ENCODE data around the gene EPOP.

GRCh38 chr17:38693700-38694329 lies 19.1 kb upstream of the EPOP start:
- TF ChIP-seq CBFB (CRISPR knock-in tag; IDR thresholded peaks at IDR 0.05; ENCODE audit: low read depth): no peak
- TF ChIP-seq, protein P1, sequence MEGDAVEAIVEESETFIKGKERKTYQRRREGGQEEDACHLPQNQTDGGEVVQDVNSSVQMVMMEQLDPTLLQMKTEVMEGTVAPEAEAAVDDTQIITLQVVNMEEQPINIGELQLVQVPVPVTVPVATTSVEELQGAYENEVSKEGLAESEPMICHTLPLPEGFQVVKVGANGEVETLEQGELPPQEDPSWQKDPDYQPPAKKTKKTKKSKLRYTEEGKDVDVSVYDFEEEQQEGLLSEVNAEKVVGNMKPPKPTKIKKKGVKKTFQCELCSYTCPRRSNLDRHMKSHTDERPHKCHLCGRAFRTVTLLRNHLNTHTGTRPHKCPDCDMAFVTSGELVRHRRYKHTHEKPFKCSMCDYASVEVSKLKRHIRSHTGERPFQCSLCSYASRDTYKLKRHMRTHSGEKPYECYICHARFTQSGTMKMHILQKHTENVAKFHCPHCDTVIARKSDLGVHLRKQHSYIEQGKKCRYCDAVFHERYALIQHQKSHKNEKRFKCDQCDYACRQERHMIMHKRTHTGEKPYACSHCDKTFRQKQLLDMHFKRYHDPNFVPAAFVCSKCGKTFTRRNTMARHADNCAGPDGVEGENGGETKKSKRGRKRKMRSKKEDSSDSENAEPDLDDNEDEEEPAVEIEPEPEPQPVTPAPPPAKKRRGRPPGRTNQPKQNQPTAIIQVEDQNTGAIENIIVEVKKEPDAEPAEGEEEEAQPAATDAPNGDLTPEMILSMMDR (IDR thresholded peaks at IDR 0.05): no peak
- no peak for TF ChIP-seq MXD4 (CRISPR knock-in tag; IDR thresholded peaks at IDR 0.05; ENCODE audit: borderline replicate concordance)
- TF ChIP-seq USF2 (CRISPR knock-in tag; IDR thresholded peaks at IDR 0.05): no peak
- TF ChIP-seq, protein P2, sequence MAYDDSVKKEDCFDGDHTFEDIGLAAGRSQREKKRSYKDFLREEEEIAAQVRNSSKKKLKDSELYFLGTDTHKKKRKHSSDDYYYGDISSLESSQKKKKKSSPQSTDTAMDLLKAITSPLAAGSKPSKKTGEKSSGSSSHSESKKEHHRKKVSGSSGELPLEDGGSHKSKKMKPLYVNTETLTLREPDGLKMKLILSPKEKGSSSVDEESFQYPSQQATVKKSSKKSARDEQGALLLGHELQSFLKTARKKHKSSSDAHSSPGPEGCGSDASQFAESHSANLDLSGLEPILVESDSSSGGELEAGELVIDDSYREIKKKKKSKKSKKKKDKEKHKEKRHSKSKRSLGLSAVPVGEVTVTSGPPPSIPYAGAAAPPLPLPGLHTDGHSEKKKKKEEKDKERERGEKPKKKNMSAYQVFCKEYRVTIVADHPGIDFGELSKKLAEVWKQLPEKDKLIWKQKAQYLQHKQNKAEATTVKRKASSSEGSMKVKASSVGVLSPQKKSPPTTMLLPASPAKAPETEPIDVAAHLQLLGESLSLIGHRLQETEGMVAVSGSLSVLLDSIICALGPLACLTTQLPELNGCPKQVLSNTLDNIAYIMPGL (CRISPR knock-in tag; IDR thresholded peaks at IDR 0.05): no peak
- TF ChIP-seq FOXJ3 (CRISPR knock-in tag; IDR thresholded peaks at IDR 0.05; ENCODE audit: borderline replicate concordance): no peak
- no peak for TF ChIP-seq ZNF671 (CRISPR knock-in tag; IDR thresholded peaks at IDR 0.05)
- TF ChIP-seq, protein P3, sequence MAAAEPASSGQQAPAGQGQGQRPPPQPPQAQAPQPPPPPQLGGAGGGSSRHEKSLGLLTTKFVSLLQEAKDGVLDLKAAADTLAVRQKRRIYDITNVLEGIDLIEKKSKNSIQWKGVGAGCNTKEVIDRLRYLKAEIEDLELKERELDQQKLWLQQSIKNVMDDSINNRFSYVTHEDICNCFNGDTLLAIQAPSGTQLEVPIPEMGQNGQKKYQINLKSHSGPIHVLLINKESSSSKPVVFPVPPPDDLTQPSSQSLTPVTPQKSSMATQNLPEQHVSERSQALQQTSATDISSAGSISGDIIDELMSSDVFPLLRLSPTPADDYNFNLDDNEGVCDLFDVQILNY (CRISPR knock-in tag; IDR thresholded peaks at IDR 0.05): no peak
- TF ChIP-seq SP1 (CRISPR knock-in tag; conservative IDR thresholded peaks at IDR 0.05): no peak
- TF ChIP-seq ESRRA (CRISPR knock-in tag; IDR thresholded peaks at IDR 0.05; ENCODE audit: borderline replicate concordance): no peak
- no peak for TF ChIP-seq PREB (CRISPR knock-in tag; IDR thresholded peaks at IDR 0.05; ENCODE audit: borderline replicate concordance)
- TF ChIP-seq ZBTB21 (CRISPR knock-in tag; IDR thresholded peaks at IDR 0.05; ENCODE audit: borderline replicate concordance): no peak
